Colon (tissue), 2 donors: ENCODE data around the gene HSF2.

Experiments
- FAIRE-seq: peaks from 2 replicates; lab custom pipeline; 2012; peaks lifted over from hg19 to GRCh38; lab: Jason Lieb, UNC
- donor health status: control.
- donor health status: control.

HSF2 gene

GRCh38 chr6:122400121-122400450, 634 bp downstream of the HSF2 start:
- FAIRE-seq, result no peak

- no peak for FAIRE-seq
Measured at GRCh38 chr6:122400462-122401089, 1.1 kb downstream of the HSF2 start.

GRCh38 chr6:122401104-122401503, 1.7 kb downstream of the HSF2 start:
- FAIRE-seq, result no peak

- FAIRE-seq, result no peak
Measured at GRCh38 chr6:122404444-122404843, 5.0 kb downstream of the HSF2 start.

GRCh38 chr6:122405417-122405816, 6.0 kb downstream of the HSF2 start:
- no peak for FAIRE-seq

- FAIRE-seq, result no peak
Measured at GRCh38 chr6:122406187-122406586, 6.7 kb downstream of the HSF2 start.

- no peak for FAIRE-seq
Measured at GRCh38 chr6:122407712-122408111, 8.3 kb downstream of the HSF2 start.

GRCh38 chr6:122408240-122408639, 8.8 kb downstream of the HSF2 start:
- no peak for FAIRE-seq

GRCh38 chr6:122408702-122409458, 9.4 kb downstream of the HSF2 start:
- FAIRE-seq, result no peak

- no peak for FAIRE-seq
Measured at GRCh38 chr6:122412001-122412400, 12.5 kb downstream of the HSF2 start.

- no peak for FAIRE-seq
Measured at GRCh38 chr6:122416825-122417224, 17.4 kb downstream of the HSF2 start.

- FAIRE-seq, result no peak
Measured at GRCh38 chr6:122422003-122422402, 22.6 kb downstream of the HSF2 start.

- FAIRE-seq, result no peak
Measured at GRCh38 chr6:122422614-122423267, 23.3 kb downstream of the HSF2 start.

GRCh38 chr6:122423734-122424133, 24.3 kb downstream of the HSF2 start:
- FAIRE-seq, result no peak

GRCh38 chr6:122426597-122426996, 27.1 kb downstream of the HSF2 start:
- FAIRE-seq, result no peak

- FAIRE-seq, result no peak
Measured at GRCh38 chr6:122428781-122429180, 29.3 kb downstream of the HSF2 start.

GRCh38 chr6:122429323-122429722, 29.9 kb downstream of the HSF2 start:
- no peak for FAIRE-seq

- no peak for FAIRE-seq
Measured at GRCh38 chr6:122431780-122432179, 32.3 kb downstream of the HSF2 start.

- FAIRE-seq, result no peak
Measured at GRCh38 chr6:122432816-122433215, 33.4 kb downstream of the HSF2 start.

GRCh38 chr6:122438975-122439374, 39.5 kb downstream of the HSF2 start:
- no peak for FAIRE-seq

- no peak for FAIRE-seq
Measured at GRCh38 chr6:122445274-122445673, 45.8 kb downstream of the HSF2 start.

GRCh38 chr6:122449069-122449468, 49.6 kb downstream of the HSF2 start:
- no peak for FAIRE-seq

- FAIRE-seq, result no peak
Measured at GRCh38 chr6:122452509-122452908, 53.1 kb downstream of the HSF2 start.

- FAIRE-seq, result no peak
Measured at GRCh38 chr6:122454673-122455072, 55.2 kb downstream of the HSF2 start.
